Muscle layer of duodenum (tissue), 2 donors: ENCODE data around the gene HYAL3.
"Not testable (repeated sequence)": the region's sequence is repeated elsewhere in the genome, so short reads cannot be mapped to it uniquely, and the experiment has no call there.

Experiments used
- H3K27ac ChIP-seq: one replicate; pipeline ENCODE4 v1.7.0; 2013; ENCODE audit warnings: mild to moderate bottlenecking, low read length
- H3K27me3 ChIP-seq: one replicate; pipeline ENCODE4 v1.7.0; 2013; ENCODE audit warnings: low read depth, mild to moderate bottlenecking, control low read depth, low read length
- H3K36me3 ChIP-seq, 2 donors: one replicate each; pipeline ENCODE4 v1.7.0; 2013; ENCODE audit warnings: low read length in 2 of 2, control low read depth in 1 of 2, mild to moderate bottlenecking in 1 of 2; ENCODE audit not compliant: insufficient read depth in 2 of 2, control insufficient read depth in 1 of 2
- H3K4me1 ChIP-seq, 2 donors: one replicate each; pipeline ENCODE4 v1.7.0; 2013; ENCODE audit warnings: low read length in 2 of 2, mild to moderate bottlenecking in 2 of 2, control low read depth in 1 of 2, moderate library complexity in 1 of 2; ENCODE audit not compliant: insufficient read depth in 2 of 2, control insufficient read depth in 1 of 2
- H3K4me3 ChIP-seq, 2 donors: one replicate each; pipeline ENCODE4 v1.7.0; 2013; ENCODE audit warnings: low read length in 2 of 2, low read depth in 1 of 2, mild to moderate bottlenecking in 1 of 2
- H3K9me3 ChIP-seq, 2 donors: one replicate each; pipeline ENCODE4 v1.7.0; 2013; ENCODE audit warnings: low read length in 2 of 2, control low read depth in 1 of 2, mild to moderate bottlenecking in 1 of 2; ENCODE audit not compliant: control insufficient read depth in 1 of 2
- donor health status: healthy.

Gene HYAL3

GRCh38 chr3:50278880-50279224 lies 20.4 kb downstream of the HYAL3 start, which contains the start of gene LSMEM2:
TSS of gene LSMEM2 (plus strand) at chr3:50279087. CDS start at chr3:50279114, 27 bp downstream.
- H3K27me3 ChIP-seq, result peaks cover 4% of the 10 kb centered on the region
- H3K9me3 ChIP-seq, result no peaks in the 10 kb centered on the region
- H3K4me1 ChIP-seq, result peaks cover 0 to 28% of the 10 kb centered on the region in 2 donors
- H3K4me3 ChIP-seq, result no peak within 1 kb of the TSS
- H3K36me3 ChIP-seq, result peaks cover 0 to 3% of the 10 kb centered on the region in 2 donors
- H3K27ac ChIP-seq, result no peak within 1 kb of the TSS

- peaks cover 4% of the 10 kb centered on the region for H3K27me3 ChIP-seq
- no peak overlapping the region for H3K4me3 ChIP-seq
- H3K27ac ChIP-seq, result no peak overlapping the region
- no peaks in the 10 kb centered on the region for H3K9me3 ChIP-seq
- peaks cover 0 to 3% of the 10 kb centered on the region in 2 donors for H3K36me3 ChIP-seq
- H3K4me1 ChIP-seq, result peaks cover 0 to 33% of the 10 kb centered on the region in 2 donors
Observed at GRCh38 chr3:50278123-50278879, 20.9 kb downstream of the HYAL3 start.

GRCh38 chr3:50276762-50277101 lies 22.5 kb downstream of the HYAL3 start:
- H3K4me1 ChIP-seq, result peaks cover under 1 to 38% of the 10 kb centered on the region in 2 donors
- no peak overlapping the region for H3K27ac ChIP-seq
- H3K9me3 ChIP-seq, result no peaks in the 10 kb centered on the region
- no peak overlapping the region for H3K4me3 ChIP-seq
- peaks cover 0 to 3% of the 10 kb centered on the region in 2 donors for H3K36me3 ChIP-seq
- peaks cover 4% of the 10 kb centered on the region for H3K27me3 ChIP-seq

GRCh38 chr3:50275996-50276761 lies 23.0 kb downstream of the HYAL3 start:
- peaks cover 5 to 38% of the 10 kb centered on the region in 2 donors for H3K4me1 ChIP-seq
- H3K36me3 ChIP-seq, result peaks cover 0 to 3% of the 10 kb centered on the region in 2 donors
- H3K9me3 ChIP-seq, result no peaks in the 10 kb centered on the region
- H3K27ac ChIP-seq, result no peak overlapping the region
- H3K27me3 ChIP-seq, result peaks cover 4% of the 10 kb centered on the region
- no peak overlapping the region for H3K4me3 ChIP-seq

- peaks cover 5 to 38% of the 10 kb centered on the region in 2 donors for H3K4me1 ChIP-seq
- peaks cover 0 to 3% of the 10 kb centered on the region in 2 donors for H3K36me3 ChIP-seq
- no peak overlapping the region for H3K27ac ChIP-seq
- H3K27me3 ChIP-seq, result peaks cover 4% of the 10 kb centered on the region
- H3K9me3 ChIP-seq, result no peaks in the 10 kb centered on the region
- no peak overlapping the region for H3K4me3 ChIP-seq
Observed at GRCh38 chr3:50275141-50275995, 23.8 kb downstream of the HYAL3 start.

GRCh38 chr3:50274371-50275104 lies 24.7 kb downstream of the HYAL3 start:
- Histone ChIP-seq H3K4me3 (no peak overlapping the region), H3K27ac (no peak overlapping the region), H3K9me3 (no peaks in the 10 kb centered on the region), H3K36me3 (peaks cover 0 to 3% of the 10 kb centered on the region in 2 donors), H3K27me3 (peaks cover 4% of the 10 kb centered on the region), H3K4me1 (peaks cover 5 to 38% of the 10 kb centered on the region in 2 donors)

- peaks cover 4% of the 10 kb centered on the region for H3K27me3 ChIP-seq
- H3K4me3 ChIP-seq, result peak overlapping the region in 1 of 2 donors; percentile 54
- peaks cover 0 to 3% of the 10 kb centered on the region in 2 donors for H3K36me3 ChIP-seq
- H3K4me1 ChIP-seq, result peaks cover 6 to 36% of the 10 kb centered on the region in 2 donors
- no peaks in the 10 kb centered on the region for H3K9me3 ChIP-seq
- H3K27ac ChIP-seq, result no peak overlapping the region
Observed at GRCh38 chr3:50273689-50274065, 25.5 kb downstream of the HYAL3 start.

- no peaks in the 10 kb centered on the region for H3K9me3 ChIP-seq
- H3K4me1 ChIP-seq, result peaks cover 11 to 36% of the 10 kb centered on the region in 2 donors
- H3K27ac ChIP-seq, result no peak overlapping the region
- H3K27me3 ChIP-seq, result peaks cover 4% of the 10 kb centered on the region
- H3K36me3 ChIP-seq, result peaks cover 0 to 3% of the 10 kb centered on the region in 2 donors
- peak overlapping the region; percentile 44 to 54 for H3K4me3 ChIP-seq
Observed at GRCh38 chr3:50272911-50273688, 26.1 kb downstream of the HYAL3 start.

- not testable (repeated sequence) for H3K9me3 ChIP-seq, H3K27ac ChIP-seq, H3K27me3 ChIP-seq, H3K4me3 ChIP-seq, H3K36me3 ChIP-seq
- H3K4me1 ChIP-seq, result peaks cover 12 to 41% of the 10 kb centered on the region in 2 donors
Observed at GRCh38 chr3:50272538-50272910, 26.7 kb downstream of the HYAL3 start.

GRCh38 chr3:50271314-50271936 lies 27.8 kb downstream of the HYAL3 start:
- peak overlapping the region in 1 of 2 donors; percentile 29 for H3K4me3 ChIP-seq
- H3K27me3 ChIP-seq, result peaks cover 4% of the 10 kb centered on the region
- peaks cover 18 to 47% of the 10 kb centered on the region in 2 donors for H3K4me1 ChIP-seq
- H3K27ac ChIP-seq, result peak overlapping the region; percentile 36
- H3K36me3 ChIP-seq, result peaks cover 0 to 3% of the 10 kb centered on the region in 2 donors
- no peaks in the 10 kb centered on the region for H3K9me3 ChIP-seq
